Astrocyte of the spinal cord (primary cell): ENCODE data around the gene PLA2G4D.

Experiments used
- DNase-seq: peaks from one replicate; pipeline ENCODE4 v3.0.0; 2011; ENCODE audit warnings: low read depth, low spot score
- H3K4me3 ChIP-seq: 2 replicates; pipeline ENCODE4 v1.5.1; 2011; ENCODE audit warnings: low read depth, mild to moderate bottlenecking, low read length, moderate library complexity
- CTCF ChIP-seq: IDR thresholded peaks from 2 replicates; pipeline ENCODE4 v1.5.1; 2012; ENCODE audit warnings: low read depth, mild to moderate bottlenecking, low read length, inconsistent platforms
- in situ Hi-C: cut with HindIII; loops from 2 replicates; pipeline ENCODE4 v1.10.0; 2017; ENCODE audit warnings: low sequenced_read_pairs

Gene PLA2G4D, protein sequence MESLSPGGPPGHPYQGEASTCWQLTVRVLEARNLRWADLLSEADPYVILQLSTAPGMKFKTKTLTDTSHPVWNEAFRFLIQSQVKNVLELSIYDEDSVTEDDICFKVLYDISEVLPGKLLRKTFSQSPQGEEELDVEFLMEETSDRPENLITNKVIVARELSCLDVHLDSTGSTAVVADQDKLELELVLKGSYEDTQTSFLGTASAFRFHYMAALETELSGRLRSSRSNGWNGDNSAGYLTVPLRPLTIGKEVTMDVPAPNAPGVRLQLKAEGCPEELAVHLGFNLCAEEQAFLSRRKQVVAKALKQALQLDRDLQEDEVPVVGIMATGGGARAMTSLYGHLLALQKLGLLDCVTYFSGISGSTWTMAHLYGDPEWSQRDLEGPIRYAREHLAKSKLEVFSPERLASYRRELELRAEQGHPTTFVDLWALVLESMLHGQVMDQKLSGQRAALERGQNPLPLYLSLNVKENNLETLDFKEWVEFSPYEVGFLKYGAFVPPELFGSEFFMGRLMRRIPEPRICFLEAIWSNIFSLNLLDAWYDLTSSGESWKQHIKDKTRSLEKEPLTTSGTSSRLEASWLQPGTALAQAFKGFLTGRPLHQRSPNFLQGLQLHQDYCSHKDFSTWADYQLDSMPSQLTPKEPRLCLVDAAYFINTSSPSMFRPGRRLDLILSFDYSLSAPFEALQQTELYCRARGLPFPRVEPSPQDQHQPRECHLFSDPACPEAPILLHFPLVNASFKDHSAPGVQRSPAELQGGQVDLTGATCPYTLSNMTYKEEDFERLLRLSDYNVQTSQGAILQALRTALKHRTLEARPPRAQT

GRCh38 chr15:42094512-42094963 lies at the start of gene PLA2G4D:
Gene PLA2G4D (minus strand): TSS chr15:42094562. CDS start chr15:42094459, 103 bp downstream.
- no peak within 1 kb of the TSS for H3K4me3 ChIP-seq
- DNase-seq = no peak
- in situ Hi-C loops = no loop called here
- TF ChIP-seq CTCF = no peak

DNA sequence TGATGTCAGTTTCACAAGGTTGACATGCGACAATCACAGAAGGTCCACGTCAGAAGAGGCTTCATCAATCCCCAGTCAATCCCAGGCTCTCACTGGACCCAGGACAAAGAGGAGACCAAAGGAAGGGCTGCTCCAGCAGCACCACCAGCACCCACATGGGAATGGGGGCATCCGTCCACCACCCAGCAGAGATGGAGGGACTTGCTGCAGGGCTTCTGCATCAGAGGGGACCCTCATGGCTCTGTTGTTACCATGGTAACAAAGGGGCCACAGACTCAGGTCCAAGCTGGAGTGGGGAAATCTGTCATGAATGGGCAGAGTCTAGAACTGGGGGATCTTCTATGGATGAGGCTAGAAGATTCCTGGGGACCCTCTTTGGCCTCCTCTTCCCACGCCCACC lies 49.0 kb upstream of the PLA2G4D start:
- TF ChIP-seq CTCF = no peak
- no peak overlapping the region for H3K4me3 ChIP-seq
- DNase-seq = no peak
- in situ Hi-C loops = no loop called here

DNA sequence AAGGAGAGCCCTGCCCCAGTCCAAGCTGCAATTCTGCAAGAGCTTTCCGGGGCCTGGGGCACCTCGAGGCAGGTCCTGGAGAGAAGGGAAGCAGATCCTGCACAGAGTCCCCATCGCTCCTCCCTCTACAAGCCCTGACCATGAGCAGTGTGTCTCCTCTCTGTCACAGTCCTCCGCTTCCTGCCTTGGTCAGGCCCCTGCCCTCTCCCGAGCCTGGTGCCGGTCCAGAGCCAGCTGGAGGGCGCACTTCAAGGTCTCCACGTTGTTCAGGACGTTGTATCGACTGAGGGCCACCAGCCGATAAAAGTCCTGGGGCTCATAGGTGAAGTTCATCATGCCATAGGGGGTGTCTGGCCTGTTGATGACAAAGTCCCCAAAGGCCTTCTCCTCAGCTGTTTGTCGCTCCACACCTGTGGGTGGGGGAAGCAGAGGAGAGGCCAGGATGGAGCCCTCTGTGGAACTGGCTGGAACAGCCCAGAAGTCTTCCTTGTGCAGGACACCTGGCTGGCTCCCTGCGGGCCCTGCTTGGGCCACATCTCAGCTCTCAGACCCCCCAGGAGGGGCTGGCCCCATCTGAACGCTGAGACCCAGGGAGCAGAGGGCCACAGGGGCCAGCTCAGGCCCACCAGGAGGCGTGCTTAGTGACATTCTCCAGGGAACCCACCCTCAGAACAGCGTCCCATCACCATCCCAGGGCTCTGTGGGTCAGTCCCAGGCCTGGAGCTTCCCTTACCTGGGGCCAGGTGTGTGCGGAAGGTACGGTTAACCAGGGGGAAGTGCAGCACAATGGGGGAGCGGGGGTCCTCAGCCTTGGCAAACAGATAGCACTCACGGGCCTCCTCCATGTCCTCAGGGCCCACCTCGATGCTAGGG lies 47.7 kb upstream of the PLA2G4D start:
- TF ChIP-seq CTCF = no peak
- in situ Hi-C loops = no loop called here
- DNase-seq = no peak
- H3K4me3 ChIP-seq = no peak overlapping the region

DNA sequence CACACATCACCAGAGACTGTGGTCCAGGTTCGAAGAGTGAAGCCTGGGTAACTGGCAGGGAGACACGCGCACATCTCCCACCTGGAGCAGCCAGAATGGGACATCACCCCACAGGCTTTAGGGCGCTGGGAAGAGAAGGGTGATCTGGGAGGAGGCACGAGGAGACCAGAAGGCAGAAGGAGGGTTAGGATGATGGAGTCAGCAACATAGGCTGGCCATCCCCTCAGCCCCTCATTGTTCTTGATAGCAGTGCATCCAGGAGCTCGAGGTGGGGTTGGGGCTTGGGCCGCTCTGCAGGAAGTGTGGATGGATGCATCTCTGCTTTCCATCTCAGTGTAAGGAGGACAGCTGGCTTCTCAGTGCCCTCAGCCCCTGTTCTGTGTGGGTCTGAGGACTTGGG lies 46.9 kb upstream of the PLA2G4D start:
- H3K4me3 ChIP-seq = no peak overlapping the region
- in situ Hi-C loops = no loop called here
- TF ChIP-seq CTCF = no peak
- no peak for DNase-seq

GRCh38 chr15:42140383-42141070 lies 46.2 kb upstream of the PLA2G4D start:
- DNase-seq = no peak
- TF ChIP-seq CTCF = no peak
- in situ Hi-C loops = no loop called here
- no peak overlapping the region for H3K4me3 ChIP-seq
